ES-I3 (cell line): Measurements from ENCODE around the gene NLRP1.

Experiments
- H3K36me3 ChIP-seq: 2 replicates; pipeline ENCODE4 v1.6.1; 2013; ENCODE audit warnings: mild to moderate bottlenecking, low read length, control low read depth, moderate library complexity; ENCODE audit not compliant: insufficient read depth
- H3K4me1 ChIP-seq: 2 replicates; pipeline ENCODE4 v1.6.1; 2013; ENCODE audit warnings: mild to moderate bottlenecking, control low read depth, low read length; ENCODE audit not compliant: insufficient read depth
- H3K9ac ChIP-seq: 2 replicates; pipeline ENCODE4 v1.6.1; 2013; ENCODE audit warnings: low read depth, mild to moderate bottlenecking, low read length, moderate library complexity
- H3K9me3 ChIP-seq: 2 replicates; pipeline ENCODE4 v1.6.1; 2013; ENCODE audit warnings: mild to moderate bottlenecking, low read length, moderate library complexity; ENCODE audit not compliant: control insufficient read depth, insufficient read depth

The NLRP1 gene

DNA sequence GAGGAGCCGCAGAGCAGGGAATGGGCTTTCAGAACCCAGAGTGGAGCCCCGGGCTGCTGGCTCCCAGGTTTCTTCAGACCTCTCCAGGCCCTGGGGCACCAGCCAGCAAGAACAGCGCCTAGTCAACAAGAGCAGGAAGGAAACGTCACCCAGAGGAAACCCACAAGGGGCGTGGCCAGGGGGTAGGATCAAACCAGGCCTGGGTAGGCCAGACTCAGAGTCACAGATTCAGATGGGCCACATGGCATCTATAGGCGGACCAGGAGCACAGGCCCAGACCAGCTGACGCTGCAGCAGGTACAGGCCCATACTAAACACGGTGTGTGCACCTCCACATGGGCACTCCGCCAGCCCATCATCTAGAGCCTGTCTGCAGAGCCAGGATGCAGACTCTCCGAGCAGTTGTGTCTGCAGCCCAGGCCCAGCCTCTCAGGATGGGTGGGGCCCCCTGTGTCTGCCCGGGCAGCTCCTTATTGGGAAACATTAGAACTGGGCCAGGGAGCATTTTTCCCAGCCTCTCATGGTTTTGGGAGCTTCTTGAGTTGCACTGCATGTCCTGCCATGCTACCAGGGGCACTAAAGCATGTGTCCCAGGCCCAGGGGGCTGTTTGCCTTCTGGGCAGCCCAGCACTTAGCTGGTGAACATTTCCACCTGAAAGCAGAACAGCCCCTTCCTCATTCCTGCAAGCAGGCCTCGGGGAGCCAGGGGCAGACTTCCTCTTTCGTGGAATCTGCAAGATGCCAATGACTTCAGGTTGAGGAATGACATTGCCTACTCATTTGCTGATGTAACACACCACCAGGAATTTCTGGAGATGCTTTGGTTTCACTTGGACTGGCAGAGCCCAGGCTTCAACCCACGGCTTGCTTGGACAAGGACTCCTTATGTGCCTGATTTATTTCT is at the start of gene NLRP1:
NLRP1 (minus strand) TSS at position 127 of the 904 bp plus-strand sequence. CDS start 552 bp downstream, outside the sequence.
- Histone ChIP-seq H3K4me1 (peaks cover 12% of the 10 kb centered on the region), H3K9ac (0 out of 2 replicates have a peak within 1 kb of the TSS, but pooled peaks have one; percentile 4), H3K9me3 (no peaks in the 10 kb centered on the region), H3K36me3 (no peaks in the 10 kb centered on the region)

DNA sequence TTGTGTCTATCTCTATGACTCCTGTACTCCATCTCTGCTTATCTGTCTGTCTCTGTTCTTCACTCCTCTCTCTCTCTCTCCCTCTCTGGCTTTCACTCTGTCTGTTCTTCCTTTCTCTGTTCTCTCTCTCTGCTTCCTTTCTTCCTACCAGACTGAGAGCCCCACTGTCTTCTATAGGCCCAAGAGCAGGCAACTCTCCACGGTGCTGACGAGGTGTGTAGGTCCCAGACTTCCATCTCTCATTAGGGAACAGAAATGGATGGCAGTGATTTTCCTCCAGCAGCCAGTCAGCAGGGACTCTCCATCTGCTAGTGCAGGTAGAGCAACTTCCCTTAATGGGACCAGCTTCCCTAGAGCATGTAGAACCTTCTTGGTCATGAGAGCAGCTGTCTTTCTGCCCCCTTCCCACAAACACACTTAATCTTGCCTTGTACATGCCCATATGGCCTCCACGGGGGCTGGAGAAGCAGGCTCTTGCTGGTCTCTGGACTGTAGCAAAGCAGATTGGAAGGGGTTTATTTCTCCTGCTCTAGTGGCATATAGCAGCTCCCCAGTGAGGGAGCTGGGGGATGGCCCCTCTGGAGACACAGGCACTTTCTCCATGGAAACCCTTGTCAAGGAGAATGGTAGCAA is 47.8 kb upstream of the NLRP1 start:
- Histone ChIP-seq H3K36me3 (no peaks in the 10 kb centered on the region), H3K9me3 (no peaks in the 10 kb centered on the region), H3K9ac (no peak overlapping the region), H3K4me1 (no peaks in the 10 kb centered on the region)

DNA sequence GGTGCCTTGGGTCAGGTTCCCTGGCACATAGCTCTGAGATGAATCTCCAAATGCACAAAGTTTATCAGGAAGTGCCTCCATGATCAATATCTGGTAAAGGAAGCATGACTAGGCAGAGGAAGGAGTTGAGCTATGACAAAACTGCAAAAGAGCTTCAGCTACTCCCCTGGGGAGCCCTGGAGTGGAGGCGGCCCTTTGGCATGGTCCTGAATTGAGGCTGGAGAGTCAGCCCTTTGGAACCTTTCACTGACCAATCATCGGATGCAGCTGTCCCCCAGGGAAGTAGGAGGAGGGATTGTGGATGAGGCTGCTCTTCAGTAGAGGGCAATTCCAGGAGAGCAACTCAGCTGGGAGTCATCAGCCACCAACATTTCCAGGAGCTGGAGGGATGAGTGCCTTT is 46.1 kb upstream of the NLRP1 start:
- H3K9ac ChIP-seq: no peak overlapping the region
- H3K9me3 ChIP-seq: no peaks in the 10 kb centered on the region
- no peaks in the 10 kb centered on the region for H3K36me3 ChIP-seq
- H3K4me1 ChIP-seq: no peaks in the 10 kb centered on the region

DNA sequence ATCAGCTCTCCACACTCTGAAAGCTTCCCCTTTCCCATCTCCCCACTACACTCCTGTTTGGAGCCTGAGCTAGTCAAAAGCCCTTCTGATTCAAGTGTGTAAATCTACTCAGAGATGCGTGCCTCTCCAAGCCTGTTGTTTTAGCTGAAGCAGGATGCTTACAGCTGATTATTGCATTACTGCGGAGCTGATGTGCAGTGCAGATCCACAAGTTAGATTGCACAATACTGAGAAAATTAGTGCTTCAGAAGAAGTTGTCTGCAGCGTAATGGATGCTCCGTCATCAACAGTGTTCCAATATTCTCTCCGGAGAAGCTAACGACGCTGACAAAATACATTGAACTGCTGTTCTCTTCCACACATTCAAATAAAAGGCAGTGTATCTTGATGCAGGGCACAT is 44.8 kb upstream of the NLRP1 start:
- no peaks in the 10 kb centered on the region for H3K36me3 ChIP-seq
- no peak overlapping the region for H3K9ac ChIP-seq
- no peaks in the 10 kb centered on the region for H3K9me3 ChIP-seq
- no peaks in the 10 kb centered on the region for H3K4me1 ChIP-seq

DNA sequence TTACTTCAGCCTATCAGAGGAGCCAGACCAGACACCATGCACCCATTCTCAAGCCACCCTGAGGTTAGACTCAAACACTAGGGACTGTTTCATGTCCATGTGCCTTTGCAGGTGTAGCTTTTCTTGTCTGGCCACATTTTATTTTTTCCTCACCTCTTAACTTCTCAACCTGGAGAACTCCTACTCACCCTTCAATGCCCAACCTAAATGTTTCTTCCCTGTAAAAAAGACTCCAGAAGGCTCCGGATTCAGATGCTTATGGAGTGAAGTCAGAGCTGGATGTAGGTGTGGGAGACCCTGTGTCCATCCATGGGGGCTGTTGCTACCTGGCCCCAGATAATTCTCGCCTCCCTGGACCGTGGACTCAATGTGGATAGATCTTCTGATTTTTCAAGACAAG is 44.0 kb upstream of the NLRP1 start:
- no peaks in the 10 kb centered on the region for H3K4me1 ChIP-seq
- no peaks in the 10 kb centered on the region for H3K36me3 ChIP-seq
- no peak overlapping the region for H3K9ac ChIP-seq
- H3K9me3 ChIP-seq: no peaks in the 10 kb centered on the region

DNA sequence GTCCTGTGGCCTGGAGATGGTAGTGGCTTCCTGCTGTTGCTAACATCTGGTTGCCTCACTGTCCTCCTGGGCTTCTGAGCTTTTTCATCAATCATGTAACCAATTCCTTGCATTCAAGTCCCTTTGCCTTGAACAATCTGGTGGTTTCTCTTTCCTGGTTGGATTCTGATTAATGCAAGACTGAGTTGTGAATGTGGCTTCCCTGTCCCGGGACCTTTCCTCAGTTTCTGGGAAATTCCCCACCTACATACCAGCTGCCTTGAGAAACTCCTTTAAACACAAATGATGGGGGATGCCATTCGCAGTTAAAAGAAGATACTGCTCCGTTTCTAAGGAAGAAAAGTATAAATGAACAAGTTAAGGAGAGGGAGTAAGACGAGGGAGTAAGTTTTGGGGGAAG is 39.9 kb upstream of the NLRP1 start:
- Histone ChIP-seq H3K4me1 (no peaks in the 10 kb centered on the region), H3K36me3 (no peaks in the 10 kb centered on the region), H3K9me3 (no peaks in the 10 kb centered on the region), H3K9ac (no peak overlapping the region)

DNA sequence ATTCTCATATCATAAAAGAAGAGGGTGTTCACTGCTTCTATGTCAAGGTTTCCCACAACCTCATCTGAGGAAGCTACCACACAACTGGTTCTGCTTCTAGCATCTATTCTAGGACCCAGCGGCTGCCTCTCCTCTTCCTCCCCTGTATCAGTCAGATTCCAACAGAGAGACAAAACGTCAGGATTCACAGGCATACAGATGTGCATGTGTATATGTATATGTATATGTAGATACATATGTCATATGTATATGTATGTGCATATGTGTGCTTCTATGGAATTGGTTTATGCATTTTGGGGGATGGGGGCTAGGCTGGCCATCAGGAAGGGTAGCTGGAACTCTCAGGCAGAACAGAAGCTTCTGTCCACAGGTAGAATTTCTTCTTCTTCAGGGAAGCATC is 37.4 kb upstream of the NLRP1 start:
- H3K9ac ChIP-seq: no peak overlapping the region
- no peaks in the 10 kb centered on the region for H3K36me3 ChIP-seq
- H3K9me3 ChIP-seq: no peaks in the 10 kb centered on the region

DNA sequence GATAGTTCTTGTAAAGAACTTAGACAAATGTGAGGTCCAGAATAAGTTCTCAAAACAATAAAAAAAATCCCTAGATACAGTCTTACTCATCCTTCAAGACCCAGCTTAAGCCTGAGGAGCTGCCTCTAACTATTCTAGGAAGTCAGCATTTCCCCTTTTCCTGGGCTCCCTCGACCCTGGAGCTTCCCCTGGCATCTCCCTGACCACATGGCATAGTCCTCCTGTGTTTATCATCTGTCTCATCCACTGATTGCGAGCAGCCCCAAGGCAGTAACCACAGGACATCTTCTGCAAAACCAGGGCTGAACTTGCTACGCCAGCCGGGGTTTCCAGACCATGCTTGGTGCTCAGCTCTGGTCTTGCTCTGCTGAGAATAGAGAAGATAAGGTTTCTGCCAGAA is 36.7 kb upstream of the NLRP1 start:
- H3K36me3 ChIP-seq: no peaks in the 10 kb centered on the region
- H3K9me3 ChIP-seq: no peaks in the 10 kb centered on the region
- no peak overlapping the region for H3K9ac ChIP-seq
- H3K4me1 ChIP-seq: no peaks in the 10 kb centered on the region

More for the DNA sequence above, 37.4 kb upstream of the NLRP1 start:
- no peaks in the 10 kb centered on the region for H3K4me1 ChIP-seq

DNA sequence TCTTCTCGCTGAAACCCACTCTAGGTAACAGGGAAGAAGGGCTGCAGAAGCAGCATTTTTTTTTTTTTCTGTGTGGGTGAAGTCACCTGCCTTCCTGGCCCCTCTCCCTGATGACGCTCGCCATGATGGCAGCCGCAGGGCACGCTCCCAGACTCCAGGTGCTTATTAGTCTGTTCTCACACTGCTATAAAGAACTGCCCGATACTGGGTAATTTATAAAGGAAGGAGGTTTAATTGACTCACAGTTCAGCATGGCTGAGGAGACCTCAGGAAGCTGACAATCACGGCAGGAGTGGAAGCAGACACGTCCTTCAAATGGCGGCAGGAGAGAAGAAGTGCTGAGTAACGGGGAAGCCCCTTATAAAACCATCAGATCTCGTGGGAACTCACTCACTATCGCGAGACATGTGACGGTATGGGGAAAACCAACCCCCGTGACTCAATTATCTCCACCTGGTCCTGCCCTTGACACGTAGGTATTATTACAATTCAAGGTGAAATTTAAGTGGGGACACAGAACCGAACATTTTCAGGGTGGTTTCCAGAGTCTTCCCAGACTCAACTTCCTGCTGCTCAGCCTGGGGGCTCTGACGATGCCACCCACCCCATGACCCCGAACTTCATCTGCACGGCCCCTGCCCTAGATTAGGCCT is 34.9 kb upstream of the NLRP1 start:
- H3K36me3 ChIP-seq: no peaks in the 10 kb centered on the region
- H3K4me1 ChIP-seq: no peaks in the 10 kb centered on the region
- no peak overlapping the region for H3K9ac ChIP-seq
- no peaks in the 10 kb centered on the region for H3K9me3 ChIP-seq

DNA sequence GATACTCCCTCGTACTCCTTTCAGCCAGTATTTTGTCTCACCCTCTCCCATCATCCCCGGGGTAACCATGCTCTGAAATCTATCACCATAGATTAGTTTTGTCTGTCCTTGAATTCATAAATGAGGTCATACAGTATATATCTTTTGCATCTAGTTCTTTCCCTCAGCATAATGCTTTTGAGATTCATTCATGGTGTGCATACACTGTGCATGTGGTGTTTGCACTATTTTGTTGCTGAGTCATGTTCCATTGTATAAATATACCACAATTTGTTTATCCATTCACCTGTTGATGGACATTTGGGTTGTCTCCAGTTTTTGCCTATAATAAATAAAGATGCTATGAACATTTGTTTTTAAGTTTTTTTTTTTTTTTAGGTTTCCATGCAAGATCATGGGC is 34.2 kb upstream of the NLRP1 start:
- no peaks in the 10 kb centered on the region for H3K36me3 ChIP-seq
- H3K9me3 ChIP-seq: no peaks in the 10 kb centered on the region
- H3K9ac ChIP-seq: no peak overlapping the region
- no peaks in the 10 kb centered on the region for H3K4me1 ChIP-seq

DNA sequence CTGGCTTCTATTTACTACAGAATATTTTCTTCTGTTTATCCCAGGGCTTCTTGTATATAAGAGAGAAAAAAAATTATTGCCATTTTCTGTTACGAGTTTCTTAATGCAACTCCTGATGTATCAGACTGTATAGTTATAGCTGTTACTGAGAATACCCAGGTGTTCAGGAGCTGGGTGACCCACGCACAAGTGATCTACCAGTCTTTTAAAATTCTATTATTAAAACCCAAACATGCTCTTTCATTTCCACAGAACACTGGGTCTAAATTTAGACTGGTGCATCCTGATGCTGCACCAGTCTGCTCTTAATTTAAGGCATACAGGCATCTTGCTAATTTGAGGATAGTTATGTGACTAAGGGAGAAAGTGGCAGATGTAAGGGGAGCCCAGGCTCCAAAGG is 31.2 kb upstream of the NLRP1 start:
- Histone ChIP-seq H3K36me3 (no peaks in the 10 kb centered on the region), H3K9ac (no peak overlapping the region), H3K9me3 (no peaks in the 10 kb centered on the region; the same call in 1 of the 2 replicates), H3K4me1 (no peaks in the 10 kb centered on the region)

DNA sequence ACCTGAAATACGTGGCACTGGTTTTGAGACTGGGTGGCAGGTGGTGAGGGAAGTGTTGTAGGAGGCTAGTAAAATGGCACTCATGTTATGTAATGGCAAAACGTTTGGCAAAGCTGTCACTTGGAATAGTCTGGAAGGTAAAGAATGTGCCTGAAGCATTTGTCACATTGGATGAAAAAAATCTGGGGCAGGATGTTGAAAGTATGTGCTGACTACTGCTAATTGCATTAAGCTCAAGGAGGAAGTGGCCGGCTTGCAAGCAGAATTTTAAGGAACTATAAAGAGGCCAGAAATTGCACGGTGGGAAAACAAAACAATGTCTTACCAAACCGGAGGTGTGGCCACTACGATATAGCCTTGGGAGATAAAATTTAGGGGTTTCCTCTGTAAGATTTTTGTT is 26.6 kb upstream of the NLRP1 start:
- H3K9ac ChIP-seq: no peak overlapping the region
- no peaks in the 10 kb centered on the region for H3K36me3 ChIP-seq
- H3K9me3 ChIP-seq: no peaks in the 10 kb centered on the region; the same call in 1 of the 2 replicates

DNA sequence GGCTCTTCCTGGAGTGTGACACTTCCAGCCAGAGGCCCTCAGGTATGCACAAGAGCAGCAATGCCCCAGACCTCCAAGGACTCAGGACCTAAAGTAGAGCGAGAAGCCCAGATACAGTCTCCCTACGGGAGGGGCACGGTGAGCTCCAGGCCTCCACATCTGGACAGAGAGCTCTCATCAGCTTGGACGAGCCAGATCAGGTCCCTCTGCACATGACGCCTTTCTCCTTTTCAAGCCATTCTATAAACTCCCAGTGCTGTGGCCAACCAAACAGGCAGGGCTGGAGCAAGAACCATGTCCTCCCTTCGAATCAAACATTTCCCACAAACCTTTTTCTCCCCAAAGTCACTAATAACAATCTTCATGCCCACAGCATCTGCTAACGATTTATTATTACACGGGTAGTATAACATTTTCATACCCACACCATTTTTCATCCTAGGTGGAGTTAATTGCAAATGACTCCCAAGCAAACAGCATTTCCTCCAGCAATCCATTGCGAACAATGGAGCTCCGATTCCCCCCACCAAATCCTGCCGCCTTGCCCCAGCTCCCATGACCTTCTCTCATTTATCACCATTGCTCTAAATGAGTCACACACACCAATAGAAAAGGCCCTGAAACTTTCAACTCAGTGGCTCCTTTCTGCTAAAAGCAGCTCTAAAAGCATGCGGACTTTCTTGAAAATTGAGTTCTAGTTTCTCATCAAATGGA is 24.2 kb upstream of the NLRP1 start:
- Histone ChIP-seq H3K9ac (no peak overlapping the region), H3K4me1 (no peaks in the 10 kb centered on the region)

More for the DNA sequence above, 26.6 kb upstream of the NLRP1 start:
- no peaks in the 10 kb centered on the region for H3K4me1 ChIP-seq

DNA sequence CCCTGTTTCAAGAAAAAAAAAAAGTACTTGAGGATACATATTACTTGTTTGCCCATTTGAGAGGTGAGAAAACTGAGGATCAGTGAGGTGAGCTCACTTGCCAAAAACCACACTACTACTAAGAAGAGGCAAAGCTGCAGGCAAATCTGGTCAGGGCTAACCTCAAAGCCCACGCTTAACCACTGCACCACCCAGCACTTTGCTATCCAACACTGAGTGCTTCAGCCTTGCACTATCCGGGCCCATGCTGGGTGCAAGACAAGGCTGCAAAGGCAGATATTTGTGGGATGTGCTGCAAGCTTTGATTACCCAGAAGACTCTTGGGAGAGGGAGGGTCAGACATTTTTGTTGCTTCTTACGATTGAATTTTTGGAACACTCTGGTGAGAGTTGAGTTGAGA is 23.6 kb upstream of the NLRP1 start:
- H3K9me3 ChIP-seq: no peaks in the 10 kb centered on the region; the same call in 1 of the 2 replicates
- H3K4me1 ChIP-seq: no peaks in the 10 kb centered on the region
- no peaks in the 10 kb centered on the region for H3K36me3 ChIP-seq
- H3K9ac ChIP-seq: no peak overlapping the region

More for the DNA sequence above, 24.2 kb upstream of the NLRP1 start:
- Histone ChIP-seq H3K9me3 (no peaks in the 10 kb centered on the region; the same call in 1 of the 2 replicates), H3K36me3 (no peaks in the 10 kb centered on the region)
